Hepatocyte (in vitro differentiated cells): ENCODE measurements around the gene MYO1E. TPM values are rescaled to one million over a fixed set of nuclear protein-coding genes. Genes with fewer than 3 reads are reported as not detected.

ENCODE experiments used
- DNase-seq: peaks from one replicate; pipeline ENCODE4 v3.0.0-alpha.2; 2016; ENCODE audit warnings: low spot score
- H2AFZ ChIP-seq: fragments of 200-600 bp; sonication (generic); 2 replicates; pipeline ENCODE4 v1.6.0; 2016; ENCODE audit warnings: antibody characterized with exemption, mild to moderate bottlenecking
- H3K27ac ChIP-seq: fragments of 200-600 bp; sonication (generic); 2 replicates; pipeline ENCODE4 v1.5.1; 2016; ENCODE audit warnings: mild to moderate bottlenecking
- H3K27me3 ChIP-seq: fragments of 200-600 bp; sonication (generic); 2 replicates; pipeline ENCODE4 v1.6.1; 2016
- H3K36me3 ChIP-seq: fragments of 200-600 bp; sonication (generic); replicated peaks from 2 replicates; pipeline ENCODE4 v1.5.1; 2016; ENCODE audit warnings: low read depth; ENCODE audit not compliant: insufficient read depth
- H3K4me1 ChIP-seq: fragments of 200-600 bp; sonication (generic); 2 replicates; pipeline ENCODE4 v1.5.1; 2016; ENCODE audit warnings: mild to moderate bottlenecking, moderate library complexity; ENCODE audit not compliant: insufficient read depth
- H3K4me2 ChIP-seq: fragments of 200-600 bp; sonication (generic); 2 replicates; pipeline ENCODE4 v1.6.0; 2016
- H3K4me3 ChIP-seq: fragments of 200-600 bp; sonication (generic); 2 replicates; pipeline ENCODE4 v1.5.1; 2016; ENCODE audit warnings: mild to moderate bottlenecking
- H3K79me2 ChIP-seq: fragments of 200-600 bp; sonication (generic); 2 replicates; pipeline ENCODE4 v1.6.0; 2017; ENCODE audit warnings: mild to moderate bottlenecking
- H3K9me2 ChIP-seq: fragments of 200-600 bp; sonication (generic); replicated peaks from 2 replicates; pipeline ENCODE4 v1.6.0; 2017; ENCODE audit warnings: mild to moderate bottlenecking; ENCODE audit not compliant: insufficient read depth
- H3K9me3 ChIP-seq: fragments of 200-600 bp; sonication (generic); 2 replicates; pipeline ENCODE4 v1.5.1; 2016; ENCODE audit warnings: low read depth, mild to moderate bottlenecking
- H4K20me1 ChIP-seq: fragments of 200-600 bp; sonication (generic); 2 replicates; pipeline ENCODE4 v1.6.0; 2016; ENCODE audit warnings: mild to moderate bottlenecking; ENCODE audit not compliant: insufficient read depth, poor library complexity, severe bottlenecking
- CTCF ChIP-seq: fragments of 200-600 bp; sonication (generic); IDR thresholded peaks from 2 replicates; pipeline ENCODE4 v1.5.1; 2016; ENCODE audit warnings: antibody characterized with exemption, mild to moderate bottlenecking; ENCODE audit not compliant: poor library complexity
- EZH2 ChIP-seq: fragments of 200-600 bp; sonication (generic); IDR thresholded peaks from 2 replicates; pipeline ENCODE4 v1.6.1; 2016; ENCODE audit warnings: antibody characterized with exemption, mild to moderate bottlenecking, borderline replicate concordance
- EZH2phosphoT487 ChIP-seq: fragments of 200-600 bp; sonication (generic); IDR thresholded peaks from one replicate; pipeline ENCODE4 v1.6.1; 2018; ENCODE audit warnings: antibody characterized with exemption, mild to moderate bottlenecking, low read depth, moderate library complexity; ENCODE audit not compliant: unreplicated experiment, severe bottlenecking
- WGBS: methylation state at CpG from one replicate; pipeline ENCODE4 v1.1.6; 2016; ENCODE audit warnings: low lambda C conversion rate; ENCODE audit errors: missing lambda C conversion rate; 5-methylcytosine and 5-hydroxymethylcytosine counted together
- polyA plus RNA-seq: library from polyadenylated mRNA; unstranded; fragments of >200 nt; fragmentation: Nextera tagmentation; extraction: Ambion mirVana; gene quantifications from 2 replicates; pipeline ENCODE4 v1.2.1, GENCODE V29; 2016
- total RNA-seq: library from RNA; depleted of rRNA; stranded (reverse); fragments of >200 nt; gene quantifications from 2 replicates; pipeline ENCODE4 v1.2.3, GENCODE V29; 2014

MYO1E gene
- total and polyA plus RNA-seq, 2 experiments from 2014 or later = 107 to 111 TPM

- Histone ChIP-seq H3K9me3 (no peaks in the 10 kb centered on the region), H3K27ac (peak overlapping the region; percentile 83), H3K4me3 (peak overlapping the region; percentile 85), H4K20me1 (peaks cover 9% of the 10 kb centered on the region), H3K36me3 (no peaks in the 10 kb centered on the region), H3K4me1 (no peaks in the 10 kb centered on the region), H3K4me2 (peak overlapping the region; percentile 81), H3K79me2 (peaks cover 46% of the 10 kb centered on the region), H2AFZ (peak overlapping the region; percentile 72), H3K9me2 (no peaks in the 10 kb centered on the region), H3K27me3 (no peaks in the 10 kb centered on the region)
- DNase-seq = peak; percentile 75
- no peak for TF ChIP-seq EZH2
- no peak for TF ChIP-seq CTCF
- no peak for TF ChIP-seq EZH2phosphoT487
- WGBS = 1% methylated on average over 42 of the region's 93 CpGs
Measured at GRCh38 chr15:59371458-59372351, 966 bp downstream of the MYO1E start.

- Histone ChIP-seq H3K27ac (no peak overlapping the region), H3K36me3 (no peaks in the 10 kb centered on the region), H3K9me2 (no peaks in the 10 kb centered on the region), H3K4me3 (no peak overlapping the region), H3K79me2 (peaks cover 66% of the 10 kb centered on the region), H3K9me3 (no peaks in the 10 kb centered on the region), H3K27me3 (no peaks in the 10 kb centered on the region), H3K4me2 (peak overlapping the region; percentile 81), H3K4me1 (peaks cover 4% of the 10 kb centered on the region), H2AFZ (no peak overlapping the region), H4K20me1 (peaks cover 9% of the 10 kb centered on the region)
- TF ChIP-seq EZH2 = no peak
- TF ChIP-seq CTCF = no peak
- TF ChIP-seq EZH2phosphoT487 = no peak
- 97% methylated on average over 2 of the region's 2 CpGs for WGBS
- DNase-seq = no peak
Measured at GRCh38 chr15:59369597-59369996, 3.1 kb downstream of the MYO1E start.

GRCh38 chr15:59367022-59367451 lies 5.6 kb downstream of the MYO1E start:
- Histone ChIP-seq H3K4me1 (peaks cover 4% of the 10 kb centered on the region), H2AFZ (no peak overlapping the region), H3K9me2 (no peaks in the 10 kb centered on the region), H3K4me3 (no peak overlapping the region), H3K27ac (peak overlapping the region; percentile 2), H3K36me3 (no peaks in the 10 kb centered on the region), H3K9me3 (no peaks in the 10 kb centered on the region), H3K79me2 (peaks cover 89% of the 10 kb centered on the region), H3K27me3 (no peaks in the 10 kb centered on the region), H4K20me1 (peaks cover 9% of the 10 kb centered on the region), H3K4me2 (peak overlapping the region; percentile 21)
- 87% methylated on average over 5 of the region's 5 CpGs for WGBS
- DNase-seq = peak; percentile 23
- no peak for TF ChIP-seq EZH2
- TF ChIP-seq EZH2phosphoT487 = no peak
- TF ChIP-seq CTCF = no peak
